C4-2B (cell line): ENCODE results near the gene ACP6.
"Not testable (repeated sequence)": the region's sequence is repeated elsewhere in the genome, so short reads cannot be mapped to it uniquely, and the experiment has no call there.

Experiments
- H3K27ac ChIP-seq: fragments of 450-650 bp; 2 replicates; pipeline ENCODE4 v1.5.1; 2017
- CTCF ChIP-seq: fragments of 450-650 bp; conservative IDR thresholded peaks from 2 replicates; pipeline ENCODE4 v1.5.1; 2017; ENCODE audit warnings: mild to moderate bottlenecking
- ZFX ChIP-seq: fragments of 450-650 bp; IDR thresholded peaks from 2 replicates; pipeline ENCODE4 v1.6.1; 2017

Gene ACP6

GRCh38 chr1:147619741-147620140 lies 50.6 kb downstream of the ACP6 start:
- no peak overlapping the region for H3K27ac ChIP-seq
- TF ChIP-seq CTCF (no peak), ZFX (no peak)

- TF ChIP-seq CTCF: no peak
These were observed 51.6 kb downstream of the ACP6 start for GRCh38 chr1:147618771-147619170.

GRCh38 chr1:147618077-147618569 lies 52.2 kb downstream of the ACP6 start:
- no peak for TF ChIP-seq CTCF
- no peak for TF ChIP-seq ZFX
- no peak overlapping the region for H3K27ac ChIP-seq

More at GRCh38 chr1:147618771-147619170, 51.6 kb downstream of the ACP6 start:
- no peak overlapping the region for H3K27ac ChIP-seq

GRCh38 chr1:147614966-147615365 lies 55.4 kb downstream of the ACP6 start:
- not testable (repeated sequence) for H3K27ac ChIP-seq

GRCh38 chr1:147613506-147613905 lies 56.8 kb downstream of the ACP6 start:
- TF ChIP-seq CTCF (no peak), ZFX (no peak)

GRCh38 chr1:147612366-147612765 lies 58.0 kb downstream of the ACP6 start:
- TF ChIP-seq ZFX (no peak), CTCF (no peak)
- peak overlapping the region; percentile 80 for H3K27ac ChIP-seq

More at GRCh38 chr1:147613506-147613905, 56.8 kb downstream of the ACP6 start:
- H3K27ac ChIP-seq: peak overlapping the region; percentile 80

- TF ChIP-seq ZFX (no peak), CTCF (no peak)
- H3K27ac ChIP-seq: peak overlapping the region; percentile 80
These were observed 58.7 kb downstream of the ACP6 start for GRCh38 chr1:147611586-147611985.

- peak overlapping the region; percentile 80 for H3K27ac ChIP-seq
- TF ChIP-seq ZFX (no peak), CTCF (no peak)
These were observed 59.3 kb downstream of the ACP6 start for GRCh38 chr1:147611021-147611426.
